Karpas-422 (cell line): ENCODE data around the gene SYF2. TPM values are rescaled to one million over a fixed set of nuclear protein-coding genes. Genes with fewer than 3 reads are reported as not detected.
A peak's percentile ranks its signal among the peaks of the same experiment; 100 is the strongest.

Experiments used
- DNase-seq: peaks from one replicate; pipeline ENCODE4 v3.0.0-alpha.2; 2015
- H2AFZ ChIP-seq: fragments of 200-600 bp; sonication (generic); 2 replicates; pipeline ENCODE4 v1.6.1; 2014; ENCODE audit warnings: antibody characterized with exemption, low read length, mixed read lengths
- H3K27ac ChIP-seq: fragments of 200-600 bp; sonication (generic); 2 replicates; pipeline ENCODE4 v1.5.1; 2014; ENCODE audit warnings: mild to moderate bottlenecking, low read length, moderate library complexity
- H3K27me3 ChIP-seq: fragments of 200-600 bp; sonication (generic); 2 replicates; pipeline ENCODE4 v1.6.1; 2014; ENCODE audit warnings: low read length, mixed read lengths
- H3K36me3 ChIP-seq: fragments of 200-600 bp; sonication (generic); 2 replicates; pipeline ENCODE4 v1.6.1; 2014; ENCODE audit warnings: low read length, mixed read lengths; ENCODE audit not compliant: insufficient read depth
- H3K4me1 ChIP-seq: fragments of 200-600 bp; sonication (generic); 2 replicates; pipeline ENCODE4 v1.6.1; 2014; ENCODE audit warnings: mild to moderate bottlenecking, low read length, mixed read lengths
- H3K4me2 ChIP-seq: fragments of 200-600 bp; sonication (generic); 2 replicates; pipeline ENCODE4 v1.6.1; 2014; ENCODE audit warnings: low read length, low read depth, mild to moderate bottlenecking; ENCODE audit not compliant: poor library complexity, severe bottlenecking
- H3K4me3 ChIP-seq: fragments of 200-600 bp; sonication (generic); 2 replicates; pipeline ENCODE4 v1.5.1; 2014; ENCODE audit warnings: mild to moderate bottlenecking, antibody characterized with exemption, low read length, mixed read lengths
- H3K79me2 ChIP-seq: fragments of 200-600 bp; sonication (generic); 2 replicates; pipeline ENCODE4 v1.6.1; 2014; ENCODE audit warnings: mild to moderate bottlenecking, low read length, mixed read lengths
- H3K9ac ChIP-seq: fragments of 200-600 bp; sonication (generic); 2 replicates; pipeline ENCODE4 v1.6.0; 2014; ENCODE audit warnings: low read length
- H3K9me2 ChIP-seq: fragments of 200-600 bp; sonication (generic), shearing (Covaris generic); replicated peaks from 2 replicates; pipeline ENCODE4 v1.6.0; 2014; ENCODE audit warnings: mild to moderate bottlenecking, low read length, moderate library complexity; ENCODE audit not compliant: insufficient read depth
- H3K9me3 ChIP-seq: fragments of 300-700, 200-600 bp; sonication (generic); 2 replicates; pipeline ENCODE4 v1.6.1; 2014; ENCODE audit warnings: low read length, mixed read lengths
- H4K20me1 ChIP-seq: fragments of 200-600 bp; sonication (generic); 2 replicates; pipeline ENCODE4 v1.6.1; 2014; ENCODE audit warnings: mild to moderate bottlenecking, antibody characterized with exemption, low read length, low read depth; ENCODE audit not compliant: insufficient read depth
- total RNA-seq: library from RNA; depleted of rRNA; stranded (reverse); fragments of >200 nt; shearing (Covaris generic); gene quantifications from 2 replicates; pipeline ENCODE4 v1.2.3, GENCODE V29; 2014; ENCODE audit warnings: low replicate concordance

The SYF2 gene
- total RNA-seq, 1 experiment from 2014 or later = 57.4 TPM

DNA sequence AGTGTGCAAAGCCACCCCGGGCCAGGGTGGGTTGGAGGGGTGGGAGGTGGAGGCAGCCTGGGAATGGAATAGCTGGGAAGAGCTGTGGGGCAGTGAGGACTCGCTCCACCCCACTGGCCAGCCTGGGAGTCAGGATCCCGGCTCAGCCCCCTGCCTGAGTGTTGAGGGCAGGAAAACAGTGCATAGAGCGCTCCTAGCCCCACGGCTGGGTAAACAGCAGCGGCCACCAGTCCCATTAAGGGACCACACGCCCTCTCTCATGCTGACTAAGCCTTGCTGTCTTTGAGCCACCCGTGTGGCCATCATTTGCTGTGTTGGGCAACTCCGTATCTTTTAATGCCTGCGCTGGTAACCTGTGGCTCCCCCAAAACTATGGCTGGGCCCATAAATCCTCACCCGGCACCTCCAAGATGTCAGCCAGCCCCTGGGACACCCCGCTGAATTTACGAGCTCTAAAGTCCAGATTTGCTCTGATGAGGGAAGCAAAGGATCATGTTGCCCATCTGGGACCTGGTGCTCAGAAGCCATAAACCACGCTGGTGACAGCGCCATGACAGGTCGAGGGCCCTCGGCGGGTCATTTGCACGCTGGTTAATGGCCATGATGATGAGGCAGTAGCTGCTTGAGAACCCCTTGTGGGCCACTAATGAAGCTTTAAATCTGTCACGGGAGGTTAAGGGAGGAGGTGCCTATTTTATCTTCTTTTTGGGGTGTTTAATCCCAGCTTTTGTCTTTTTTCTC, 34.9 kb downstream of the SYF2 start:
- Histone ChIP-seq H4K20me1 (no peaks in the 10 kb centered on the region), H3K4me3 (no peak overlapping the region), H3K36me3 (no peaks in the 10 kb centered on the region), H3K9ac (no peak overlapping the region), H3K9me3 (no peaks in the 10 kb centered on the region), H3K4me1 (peaks cover 26% of the 10 kb centered on the region), H3K27me3 (no peaks in the 10 kb centered on the region), H2AFZ (peak overlapping the region; percentile 38; the same call in 1 of the 2 replicates), H3K9me2 (no peaks in the 10 kb centered on the region), H3K79me2 (no peaks in the 10 kb centered on the region), H3K27ac (no peak overlapping the region), H3K4me2 (peak overlapping the region; percentile 15)
- DNase-seq = peak; percentile 48

DNA sequence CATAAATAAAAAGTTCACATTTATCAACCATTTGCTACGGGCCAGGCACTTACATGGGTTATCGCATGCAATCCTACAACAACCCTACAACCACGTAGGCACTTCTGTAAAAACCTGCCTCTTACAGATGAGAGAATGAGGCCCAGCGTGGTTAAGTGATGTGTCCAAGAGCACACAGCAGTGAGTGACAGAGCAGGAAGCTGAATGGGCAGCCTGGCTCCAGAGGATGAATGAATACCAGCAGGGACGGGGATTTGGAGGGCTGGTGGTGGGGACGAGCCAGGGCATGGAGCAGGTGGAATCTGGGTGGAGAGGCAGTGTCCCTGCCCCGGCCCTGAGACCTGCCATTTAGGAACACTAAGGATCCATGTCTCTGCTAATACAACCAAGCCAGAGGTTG, 35.5 kb downstream of the SYF2 start:
- H3K4me2 ChIP-seq = no peak overlapping the region
- no peak overlapping the region for H3K4me3 ChIP-seq
- H3K27ac ChIP-seq = no peak overlapping the region
- H3K27me3 ChIP-seq = no peaks in the 10 kb centered on the region
- DNase-seq = no peak
- no peaks in the 10 kb centered on the region for H3K79me2 ChIP-seq
- H3K4me1 ChIP-seq = peaks cover 26% of the 10 kb centered on the region
- no peaks in the 10 kb centered on the region for H3K9me2 ChIP-seq
- H3K36me3 ChIP-seq = no peaks in the 10 kb centered on the region
- no peak overlapping the region for H2AFZ ChIP-seq
- H4K20me1 ChIP-seq = no peaks in the 10 kb centered on the region
- no peaks in the 10 kb centered on the region for H3K9me3 ChIP-seq
- H3K9ac ChIP-seq = no peak overlapping the region

DNA sequence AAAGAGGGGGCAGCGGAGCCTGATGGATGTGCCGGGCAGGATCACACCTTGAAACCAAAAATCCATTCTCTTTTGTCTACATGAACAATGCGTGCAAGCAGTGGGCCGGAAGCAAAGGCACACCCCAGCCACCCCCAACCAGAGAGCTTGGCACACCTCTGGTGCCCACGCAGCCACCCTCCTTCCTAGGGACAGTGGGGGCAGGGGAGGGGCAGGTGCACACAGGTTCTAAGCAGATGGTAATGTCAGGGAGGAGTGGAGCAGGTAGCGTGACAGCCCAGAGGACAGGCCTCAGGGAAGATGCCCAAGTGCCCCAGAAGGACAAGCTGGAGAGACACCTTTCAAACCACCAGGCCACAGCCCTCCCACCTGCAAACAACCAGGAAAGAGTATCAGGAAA, 36.5 kb downstream of the SYF2 start:
- Histone ChIP-seq H3K4me2 (no peak overlapping the region), H3K9me3 (no peaks in the 10 kb centered on the region), H2AFZ (no peak overlapping the region), H3K36me3 (no peaks in the 10 kb centered on the region), H3K79me2 (no peaks in the 10 kb centered on the region), H3K4me1 (peaks cover 26% of the 10 kb centered on the region), H3K9ac (no peak overlapping the region), H3K4me3 (no peak overlapping the region), H3K27ac (no peak overlapping the region), H4K20me1 (no peaks in the 10 kb centered on the region), H3K27me3 (no peaks in the 10 kb centered on the region), H3K9me2 (no peaks in the 10 kb centered on the region)
- no peak for DNase-seq

DNA sequence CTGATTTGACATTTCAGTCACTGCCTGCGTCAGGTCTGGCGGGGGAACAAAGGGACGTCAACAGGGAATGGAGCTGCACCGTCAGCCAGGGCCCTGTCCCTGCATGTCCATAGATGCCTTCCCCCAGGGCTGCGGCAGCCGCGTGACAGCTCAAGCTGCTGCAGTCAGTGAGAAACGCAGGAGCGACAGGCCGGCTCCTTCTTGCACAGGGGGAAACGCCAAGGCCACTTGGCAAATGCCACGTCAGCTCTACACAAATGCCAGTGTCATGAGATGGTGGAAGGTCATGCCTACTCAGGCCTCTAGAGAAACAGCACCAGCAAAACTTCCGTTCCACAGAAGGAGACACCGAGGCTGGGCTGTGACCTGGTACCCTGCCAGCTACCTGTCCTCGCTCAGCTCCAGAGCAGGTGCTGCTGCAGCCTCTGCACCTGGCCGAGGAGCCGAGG, 37.7 kb downstream of the SYF2 start:
- Histone ChIP-seq H3K9ac (no peak overlapping the region), H3K27me3 (no peaks in the 10 kb centered on the region), H3K79me2 (no peaks in the 10 kb centered on the region), H3K4me2 (no peak overlapping the region), H3K36me3 (no peaks in the 10 kb centered on the region), H3K4me3 (no peak overlapping the region), H3K27ac (no peak overlapping the region), H4K20me1 (no peaks in the 10 kb centered on the region), H3K9me3 (no peaks in the 10 kb centered on the region), H2AFZ (no peak overlapping the region), H3K4me1 (peaks cover 26% of the 10 kb centered on the region), H3K9me2 (no peaks in the 10 kb centered on the region)
- DNase-seq = no peak

DNA sequence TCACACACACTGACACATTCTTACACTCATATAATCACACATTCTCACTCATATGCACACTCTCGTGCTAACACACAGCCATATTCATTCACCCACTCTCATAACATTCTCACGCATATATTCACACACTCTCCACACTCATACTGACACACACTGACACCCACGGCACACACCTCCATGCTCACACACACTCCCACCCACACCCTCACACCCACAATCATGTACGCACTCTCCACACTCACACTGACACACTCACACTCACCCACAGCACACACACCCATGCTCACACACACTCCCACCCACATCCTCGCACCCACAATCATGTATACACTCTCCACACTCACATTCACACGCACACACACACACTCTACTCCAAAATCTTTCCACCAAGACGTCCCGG, 38.2 kb downstream of the SYF2 start:
- Histone ChIP-seq H3K9ac (no peak overlapping the region), H3K36me3 (no peaks in the 10 kb centered on the region), H3K4me3 (no peak overlapping the region), H3K9me2 (no peaks in the 10 kb centered on the region), H3K79me2 (no peaks in the 10 kb centered on the region), H3K9me3 (no peaks in the 10 kb centered on the region), H3K4me2 (no peak overlapping the region), H2AFZ (no peak overlapping the region), H3K27me3 (no peaks in the 10 kb centered on the region), H3K27ac (no peak overlapping the region), H3K4me1 (peaks cover 22% of the 10 kb centered on the region), H4K20me1 (no peaks in the 10 kb centered on the region)
- no peak for DNase-seq

DNA sequence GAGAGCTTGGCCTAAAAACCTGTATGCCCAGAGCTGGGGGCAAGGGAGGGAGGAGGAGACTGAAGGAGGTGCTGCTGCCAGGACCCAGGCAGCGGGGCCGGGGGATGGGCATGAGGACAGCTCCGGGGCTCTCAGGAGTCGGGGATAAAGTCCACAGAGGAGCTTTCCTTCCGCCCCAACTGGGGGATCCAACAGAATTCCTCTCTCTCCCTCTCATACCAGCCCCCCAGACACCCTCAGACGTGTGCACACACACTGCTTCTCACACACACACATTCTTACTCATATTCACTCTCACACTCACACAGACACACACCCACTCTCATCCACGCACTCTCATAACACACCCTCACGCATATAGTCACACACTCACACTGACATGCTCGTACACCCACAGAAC, 39.1 kb downstream of the SYF2 start:
- H3K4me2 ChIP-seq = no peak overlapping the region

DNA sequence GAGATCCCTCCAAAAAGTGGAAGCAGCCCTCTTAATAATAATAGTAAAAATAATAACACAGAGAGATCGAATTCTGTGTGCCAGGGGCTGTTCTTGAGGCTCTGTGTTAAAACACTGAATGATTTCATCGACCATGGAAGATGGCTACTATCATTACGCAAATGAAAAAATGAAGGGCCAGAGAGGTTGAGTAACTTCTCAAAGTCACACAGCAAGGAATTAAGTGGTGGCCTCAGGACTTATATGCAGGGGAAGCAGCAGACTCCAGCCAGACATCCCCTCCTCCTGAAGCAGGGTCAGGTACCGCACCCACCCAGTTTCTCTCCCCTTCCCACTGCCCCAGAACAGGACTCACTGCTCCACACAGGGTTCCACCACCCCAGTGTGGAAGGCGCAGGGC, 40.1 kb downstream of the SYF2 start:
- DNase-seq = no peak
- no peaks in the 10 kb centered on the region for H3K36me3 ChIP-seq
- H2AFZ ChIP-seq = no peak overlapping the region
- no peak overlapping the region for H3K9ac ChIP-seq
- H3K27ac ChIP-seq = no peak overlapping the region
- H3K27me3 ChIP-seq = no peaks in the 10 kb centered on the region
- H3K4me1 ChIP-seq = peaks cover 3% of the 10 kb centered on the region
- H3K79me2 ChIP-seq = no peaks in the 10 kb centered on the region
- H3K9me3 ChIP-seq = no peaks in the 10 kb centered on the region
- no peak overlapping the region for H3K4me2 ChIP-seq
- H4K20me1 ChIP-seq = no peaks in the 10 kb centered on the region
- H3K4me3 ChIP-seq = no peak overlapping the region
- H3K9me2 ChIP-seq = no peaks in the 10 kb centered on the region

More for the DNA sequence above, 39.1 kb downstream of the SYF2 start:
- no peaks in the 10 kb centered on the region for H3K36me3 ChIP-seq
- H3K9me3 ChIP-seq = no peaks in the 10 kb centered on the region
- H3K79me2 ChIP-seq = no peaks in the 10 kb centered on the region
- no peak for DNase-seq
- no peaks in the 10 kb centered on the region for H4K20me1 ChIP-seq
- H3K4me1 ChIP-seq = peaks cover 14% of the 10 kb centered on the region
- H3K27me3 ChIP-seq = no peaks in the 10 kb centered on the region
- no peaks in the 10 kb centered on the region for H3K9me2 ChIP-seq
- H3K9ac ChIP-seq = no peak overlapping the region
- no peak overlapping the region for H3K4me3 ChIP-seq
- no peak overlapping the region for H3K27ac ChIP-seq
- no peak overlapping the region for H2AFZ ChIP-seq

DNA sequence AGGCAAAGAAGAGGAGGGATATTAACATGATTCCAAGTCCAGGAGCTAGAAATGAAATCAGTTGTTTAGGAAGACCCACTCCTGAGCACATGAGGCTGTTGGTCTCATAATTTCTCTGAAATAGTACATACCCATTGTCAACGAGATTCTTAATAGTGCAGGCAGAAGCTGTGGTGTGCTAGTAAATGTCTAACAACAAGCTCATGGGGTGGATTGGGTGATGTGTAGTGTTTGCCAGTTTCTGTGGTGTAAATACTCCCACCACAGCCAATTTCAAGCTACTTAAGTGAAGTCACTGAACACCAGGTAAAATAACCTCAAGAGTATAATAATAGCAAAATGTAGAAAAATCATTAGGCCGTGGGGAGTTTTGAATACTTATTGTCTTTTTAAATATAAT, 42.0 kb downstream of the SYF2 start:
- Histone ChIP-seq H3K9ac (no peak overlapping the region), H2AFZ (no peak overlapping the region), H3K4me2 (no peak overlapping the region), H3K27ac (no peak overlapping the region), H3K9me2 (no peaks in the 10 kb centered on the region), H3K79me2 (no peaks in the 10 kb centered on the region), H4K20me1 (no peaks in the 10 kb centered on the region), H3K36me3 (no peaks in the 10 kb centered on the region), H3K9me3 (no peaks in the 10 kb centered on the region), H3K4me3 (no peak overlapping the region), H3K4me1 (no peaks in the 10 kb centered on the region), H3K27me3 (no peaks in the 10 kb centered on the region)
- DNase-seq = no peak
